T-helper 2 cell treated with Interferon-gamma antibody and Interleukin-4, amounts not matched to agents 100 ng/mL and 5 ng/mL, for 36 hours (primary cell): ENCODE results near the gene COIL. TPM values are rescaled to one million over a fixed set of nuclear protein-coding genes. Genes with fewer than 3 reads are reported as not detected.
"Not testable (repeated sequence)": the region's sequence is repeated elsewhere in the genome, so short reads cannot be mapped to it uniquely, and the experiment has no call there.

Source experiments
- intact Hi-C: fragments of 100-400 bp; cut with micrococcal nuclease; formaldehyde crosslinking; loops from one replicate; pipeline ENCODE4 v1.15.1; 2023
- total RNA-seq: library from RNA; stranded (reverse); gene quantifications from 2 replicates; pipeline ENCODE4 v1.2.3, GENCODE V29; 2022

The COIL gene
- total RNA-seq, 1 donor from 2014 or later: 19.2 TPM

DNA sequence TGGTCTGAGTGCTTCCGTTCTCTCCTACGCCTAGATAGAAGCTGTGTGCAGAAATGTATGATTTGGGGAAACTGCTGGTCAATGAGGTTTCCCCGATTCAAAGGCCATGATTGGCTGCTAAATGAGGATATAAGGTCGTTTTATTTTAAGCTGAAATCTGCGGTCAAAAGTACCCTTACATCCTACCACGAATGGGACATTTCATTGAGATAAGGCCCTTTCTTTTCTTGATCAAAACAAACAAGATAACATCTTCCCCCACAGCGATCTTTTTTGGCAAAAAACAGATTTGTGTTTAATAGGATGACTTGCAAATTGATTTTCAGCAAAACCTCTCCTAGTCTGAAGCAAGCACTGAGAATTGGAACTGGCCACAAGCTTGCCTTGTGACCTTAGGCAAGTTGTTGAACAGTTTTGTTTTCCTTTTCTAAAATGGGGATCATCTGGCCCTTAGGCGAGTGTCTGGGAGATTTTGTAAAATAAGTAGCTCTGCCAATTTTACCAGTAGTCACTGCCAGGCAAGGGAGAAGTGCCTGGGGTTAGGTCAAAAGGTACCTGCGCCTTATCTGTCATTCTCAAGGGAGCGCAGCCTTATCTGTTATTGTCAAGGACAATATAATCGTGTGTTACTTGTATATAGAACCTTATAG, 17.7 kb upstream of the COIL start:
- intact Hi-C loops: loop anchor here (1.0 to 5.0 kb wide), 5 partner anchors 18 to 279 kb away; partner anchors contain the start of genes AKAP1, C17orf67, COIL and MSI2

DNA sequence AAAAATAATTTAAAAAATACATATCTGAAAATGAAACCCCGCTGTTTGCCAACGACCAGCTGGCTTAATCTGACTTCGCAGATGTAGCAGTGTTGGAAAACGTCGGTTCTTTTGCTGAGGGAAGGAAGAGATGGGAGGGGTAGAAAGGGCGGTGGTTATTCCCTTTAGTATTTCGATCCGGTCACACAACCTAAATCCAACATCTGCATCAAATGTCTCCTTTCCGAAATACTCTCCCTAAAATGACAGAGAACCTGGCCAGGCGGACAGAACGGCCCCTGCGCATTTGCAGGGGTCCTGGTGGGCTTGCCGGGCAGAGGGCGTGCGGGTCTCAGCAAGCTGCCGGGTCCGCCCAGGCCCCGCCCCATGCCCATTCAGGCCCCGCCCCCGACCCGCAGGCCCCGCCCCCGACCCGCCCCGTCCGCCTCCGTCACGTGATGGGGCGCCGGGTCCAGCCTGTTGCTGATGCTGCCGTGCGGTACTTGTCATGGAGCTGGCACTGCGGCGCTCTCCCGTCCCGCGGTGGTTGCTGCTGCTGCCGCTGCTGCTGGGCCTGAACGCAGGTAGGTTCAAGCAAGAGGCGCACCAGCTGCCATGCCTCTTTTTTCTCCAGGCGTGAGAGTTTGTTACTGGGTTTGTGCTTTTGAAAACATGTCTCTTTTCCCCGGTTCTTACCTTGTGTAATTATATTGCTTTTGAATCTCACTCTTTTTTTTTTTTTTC, 17.0 kb upstream of the COIL start, which contains the start of gene SCPEP1:
TSS of gene SCPEP1 (plus strand) at position 459 of the 723 bp plus-strand sequence. CDS start at position 488, 29 bp downstream.
- intact Hi-C loops: loop anchor here (1.0 to 5.0 kb wide), 5 partner anchors 17 to 279 kb away; partner anchors contain the start of genes AKAP1, C17orf67, COIL and MSI2

DNA sequence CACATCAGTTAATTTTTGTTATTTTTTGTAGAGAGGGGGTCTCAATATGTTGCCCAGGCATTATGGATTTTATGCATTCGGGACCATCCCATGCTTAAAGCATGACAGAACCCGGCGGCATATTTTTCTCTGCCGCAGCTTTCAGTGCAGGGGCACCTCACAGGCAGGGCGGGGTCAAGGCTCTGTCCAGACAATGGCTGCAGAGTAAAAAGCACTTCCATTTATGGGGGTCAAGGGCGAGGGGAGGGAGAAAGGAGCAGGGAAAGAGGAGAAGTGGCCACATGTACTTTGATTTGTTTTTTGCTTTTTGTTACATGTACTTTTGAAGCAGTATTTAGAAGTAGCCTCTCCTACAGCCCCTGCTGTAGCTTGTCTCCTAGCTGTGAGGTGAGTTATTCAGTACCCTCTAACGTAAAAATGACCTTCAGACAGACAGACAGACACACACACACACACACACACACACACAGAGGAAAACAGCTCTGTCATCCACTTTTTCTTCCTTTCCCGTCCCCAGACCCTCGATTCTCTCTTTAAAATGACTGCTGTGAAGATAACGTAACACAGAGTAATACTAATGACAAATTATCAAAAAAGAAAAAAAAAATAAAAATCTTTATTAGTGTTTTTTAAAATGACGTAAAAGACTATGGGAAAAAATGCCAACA, 16.2 kb upstream of the COIL start:
- intact Hi-C loops: loop anchor here (5.0 kb wide), 2 partner anchors 65 to 280 kb away; partner anchors contain the start of genes MSI2 and TRIM25

DNA sequence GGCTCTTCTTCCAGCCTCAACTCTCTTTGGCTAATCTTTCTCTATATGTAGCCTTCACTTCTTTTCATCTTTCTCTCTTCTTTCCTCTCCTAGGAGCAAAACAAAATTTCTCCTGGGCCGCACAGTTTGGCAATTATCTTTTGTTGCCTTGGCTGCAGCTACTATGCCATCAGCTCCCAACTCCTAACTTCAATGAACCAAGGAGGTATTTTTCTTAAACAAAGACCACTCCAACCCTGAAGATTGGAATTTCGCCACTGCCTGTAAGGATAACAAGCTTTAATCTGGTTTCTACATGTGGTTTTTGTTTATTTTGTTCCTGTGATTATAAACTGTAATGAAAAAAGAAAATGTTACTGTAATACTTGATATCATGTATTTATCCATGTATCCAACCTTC, 14.8 kb upstream of the COIL start:
- intact Hi-C loops: loop anchor here (5.0 kb wide), 2 partner anchors 63 to 282 kb away; partner anchors contain the start of genes MSI2 and TRIM25

DNA sequence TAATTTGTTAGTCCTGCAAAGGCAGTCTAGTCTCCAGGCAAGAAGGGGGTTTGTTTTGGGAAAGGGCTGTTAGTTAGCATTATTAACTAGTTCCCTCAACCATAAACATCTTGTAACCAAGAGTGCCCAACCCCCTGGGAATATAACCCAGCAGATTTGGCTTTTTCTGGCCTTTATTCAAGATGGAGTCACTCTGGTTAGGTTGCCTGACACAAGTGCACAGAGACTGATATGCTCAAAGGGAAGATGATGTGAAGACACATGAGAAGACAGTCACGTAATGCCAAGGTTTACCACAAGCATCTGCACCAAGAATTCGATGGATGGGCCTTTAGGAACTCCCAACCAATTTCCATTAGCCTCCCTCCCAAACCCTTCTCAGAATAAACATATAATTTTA, 13.2 kb upstream of the COIL start:
- intact Hi-C loops: no loop called here

DNA sequence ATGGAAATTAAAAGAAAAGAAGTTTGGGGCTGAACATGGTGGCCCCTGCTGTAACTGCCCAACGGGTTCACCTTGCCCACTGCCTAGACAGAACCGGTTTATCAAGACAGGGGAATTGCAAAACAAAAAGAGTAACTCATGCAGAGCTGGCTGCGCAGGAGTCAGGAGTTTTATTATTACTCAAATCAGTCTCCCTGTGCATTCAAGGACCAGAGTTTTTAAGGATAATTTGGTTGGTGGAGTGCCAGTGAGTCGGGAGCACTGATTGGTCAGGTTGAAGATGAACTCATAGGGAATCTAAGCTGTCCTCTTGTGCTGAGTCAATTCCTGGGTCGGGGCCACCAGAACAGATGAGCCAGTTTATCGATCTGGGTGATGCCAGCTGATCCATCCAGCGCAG, 12.7 kb upstream of the COIL start:
- intact Hi-C loops: no loop called here

DNA sequence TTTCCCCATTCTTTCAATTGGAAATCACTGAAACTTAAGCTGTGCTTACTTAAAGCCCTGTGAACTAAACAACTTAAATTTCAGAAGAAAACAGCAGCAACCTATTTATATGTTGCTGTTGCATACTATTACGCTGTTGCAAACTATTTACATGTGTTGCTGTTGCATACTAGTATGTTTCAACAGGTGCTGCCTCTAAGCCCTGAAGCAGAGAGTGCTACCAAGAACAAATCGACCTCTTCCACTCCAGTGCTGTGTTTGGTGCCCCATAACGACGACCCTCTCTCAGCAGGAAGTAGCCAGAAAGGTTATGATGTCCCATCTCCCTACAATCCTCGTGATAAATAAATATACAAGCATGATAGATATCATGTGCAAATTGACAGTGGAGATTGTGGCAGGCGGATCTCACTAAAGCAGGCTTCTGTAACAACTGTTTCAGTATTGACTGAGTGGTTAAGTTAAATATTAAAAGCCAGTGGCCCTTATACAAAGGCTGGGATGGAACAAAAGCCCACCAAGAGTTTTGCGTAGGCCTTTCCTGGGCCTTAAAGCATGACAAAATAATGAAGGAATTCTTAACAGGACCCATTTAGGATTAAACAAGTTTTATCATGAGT, 11.4 kb upstream of the COIL start:
- intact Hi-C loops: no loop called here

DNA sequence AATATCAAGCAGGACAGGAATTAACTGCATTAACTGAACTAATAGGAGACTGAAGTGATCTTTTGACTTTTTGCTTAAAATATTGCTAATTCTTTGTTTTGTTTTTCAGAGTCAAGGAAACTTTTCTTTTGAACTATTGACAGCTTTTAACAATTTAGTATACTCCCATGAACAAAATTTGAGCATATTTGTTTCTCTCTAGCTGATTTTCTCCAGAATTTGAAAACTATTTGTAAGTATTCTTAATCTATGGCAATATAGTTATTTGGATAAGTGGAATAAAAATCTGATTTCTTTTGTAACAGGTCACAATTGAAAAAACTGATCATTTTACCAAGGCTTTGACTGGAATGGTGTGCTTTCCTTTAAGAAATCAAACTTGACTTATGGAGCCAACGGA, 10.1 kb upstream of the COIL start:
- intact Hi-C loops: no loop called here

DNA sequence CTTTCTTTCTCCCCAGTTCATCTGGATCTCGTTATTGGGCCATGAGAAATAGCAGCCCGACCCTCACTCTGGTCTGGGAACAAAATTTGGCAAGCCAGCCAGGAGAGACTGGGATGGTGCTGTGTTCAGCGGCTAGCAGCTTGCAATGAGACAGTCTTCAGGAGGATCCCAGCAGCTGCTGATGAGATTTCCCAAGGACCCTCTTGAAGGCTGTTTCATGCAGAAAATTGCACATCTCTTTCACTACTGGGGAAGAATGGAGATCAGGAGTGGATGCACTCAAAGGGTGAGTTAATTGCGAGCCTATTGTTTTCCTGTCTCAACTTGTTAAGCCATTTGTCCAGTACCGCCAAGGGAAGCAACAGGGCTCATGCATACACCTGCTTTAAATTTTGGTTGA, 5.5 kb upstream of the COIL start:
- intact Hi-C loops: no loop called here

DNA sequence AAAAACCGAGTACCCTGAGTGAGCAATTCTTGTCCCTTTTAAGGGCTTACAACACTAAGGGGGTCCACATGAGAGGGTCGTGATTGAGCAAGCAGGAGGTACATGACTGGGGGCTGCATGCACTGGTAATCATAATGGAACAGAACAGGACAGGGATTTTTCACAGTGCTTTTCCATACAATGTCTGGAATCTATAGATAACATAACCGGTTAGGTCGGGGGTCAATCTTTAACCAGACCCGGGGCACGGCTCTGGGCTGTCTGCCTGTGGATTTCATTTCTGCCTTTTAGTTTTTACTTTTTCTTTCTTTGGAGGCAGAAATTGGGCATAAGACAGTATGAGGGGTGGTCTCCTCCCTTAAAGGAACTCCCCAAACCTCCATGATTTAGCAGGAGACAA, 4.8 kb upstream of the COIL start:
- intact Hi-C loops: not testable (repeated sequence)

DNA sequence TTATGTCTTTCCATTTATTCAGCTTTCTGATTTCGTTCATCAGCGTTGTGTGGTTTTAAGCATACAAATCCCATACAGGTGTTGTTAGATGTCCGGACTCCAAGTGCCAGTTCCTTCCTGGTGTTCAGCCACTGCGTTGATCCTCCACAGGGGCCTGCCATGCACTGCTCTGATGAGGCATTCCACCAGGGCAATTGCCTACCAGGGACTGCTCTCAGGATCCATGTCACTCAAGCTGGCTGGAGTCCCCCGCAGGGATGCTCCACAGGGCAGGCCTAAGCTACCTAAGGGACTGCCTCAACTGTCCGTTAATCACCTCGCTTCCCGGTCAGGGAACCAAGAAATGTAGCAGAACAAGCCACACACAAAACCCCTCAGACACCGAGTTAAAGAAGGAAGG, 4.4 kb upstream of the COIL start:
- intact Hi-C loops: not testable (repeated sequence)

DNA sequence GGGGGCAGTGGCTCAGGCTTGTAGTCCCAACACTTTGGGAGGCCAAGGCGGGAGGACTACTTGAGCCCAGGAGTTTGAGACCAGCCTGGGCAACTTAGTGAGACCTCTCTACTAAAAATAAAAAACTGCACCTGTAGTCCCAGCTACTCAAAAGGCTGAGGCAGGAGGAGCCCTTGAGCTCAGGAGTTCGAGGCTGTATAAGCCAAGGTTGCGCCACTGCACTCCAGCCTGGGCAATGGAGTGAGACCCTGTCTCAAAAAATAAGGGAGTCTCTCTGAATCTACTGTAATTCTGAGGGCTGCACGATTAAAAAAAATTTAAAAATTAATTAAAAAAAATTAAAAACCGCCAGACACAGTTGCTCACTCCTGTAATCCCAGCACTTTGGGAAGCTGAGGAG, 3.9 kb downstream of the COIL start:
- intact Hi-C loops: no loop called here

DNA sequence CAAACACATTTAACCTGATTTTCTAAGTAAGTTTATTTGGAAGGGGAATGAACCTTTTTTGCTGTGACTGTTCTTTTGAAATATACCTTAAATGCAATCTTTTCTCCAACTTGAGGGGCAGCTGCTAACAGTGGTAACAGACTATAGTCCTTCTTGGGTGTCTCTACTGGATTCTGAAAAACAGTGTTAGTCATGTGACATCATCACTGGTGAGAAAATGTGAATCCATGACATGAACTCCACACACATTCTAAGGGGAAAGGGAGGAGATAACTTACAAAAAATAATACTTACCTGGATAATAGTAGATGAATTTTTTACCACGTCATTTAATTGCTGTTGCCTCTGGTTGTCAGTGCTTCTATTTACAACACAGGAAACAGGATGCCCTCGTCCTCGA, 11.3 kb downstream of the COIL start:
- intact Hi-C loops: no loop called here

DNA sequence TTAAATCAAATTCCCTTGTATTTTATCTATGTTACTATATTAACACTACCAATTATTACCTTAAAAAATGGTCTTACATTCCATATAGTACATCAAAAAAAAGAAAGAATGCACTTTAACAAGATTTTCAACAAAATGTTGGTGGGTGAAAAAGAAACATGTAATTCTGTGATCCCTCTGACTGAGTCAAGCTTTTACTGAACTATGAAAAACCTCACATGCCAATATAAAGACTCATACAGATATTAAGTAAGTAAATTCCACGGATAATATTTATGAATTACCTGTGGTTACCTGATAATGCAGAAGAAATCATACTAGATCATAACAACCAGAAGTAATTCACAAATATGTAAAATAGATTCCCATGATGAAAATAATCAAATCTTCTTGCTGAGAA, 12.4 kb downstream of the COIL start:
- intact Hi-C loops: no loop called here

DNA sequence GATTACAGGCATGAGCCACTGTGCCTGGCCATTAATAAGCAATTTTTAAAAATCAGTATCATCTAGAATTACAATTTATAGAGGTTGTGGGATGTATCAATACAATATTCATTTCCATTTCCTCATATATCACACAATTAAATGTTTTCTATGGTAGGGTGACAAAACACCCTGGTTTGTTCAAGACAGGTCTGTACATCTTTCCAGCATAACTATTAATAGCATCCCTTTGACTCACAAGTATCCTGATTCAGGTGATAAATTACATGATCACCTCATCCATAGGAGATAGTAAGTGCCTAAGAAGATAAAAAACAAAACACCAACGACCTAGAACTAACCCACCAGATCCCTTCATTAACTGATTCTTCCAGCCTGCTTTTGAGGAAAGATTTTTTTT, 13.1 kb downstream of the COIL start:
- intact Hi-C loops: no loop called here

DNA sequence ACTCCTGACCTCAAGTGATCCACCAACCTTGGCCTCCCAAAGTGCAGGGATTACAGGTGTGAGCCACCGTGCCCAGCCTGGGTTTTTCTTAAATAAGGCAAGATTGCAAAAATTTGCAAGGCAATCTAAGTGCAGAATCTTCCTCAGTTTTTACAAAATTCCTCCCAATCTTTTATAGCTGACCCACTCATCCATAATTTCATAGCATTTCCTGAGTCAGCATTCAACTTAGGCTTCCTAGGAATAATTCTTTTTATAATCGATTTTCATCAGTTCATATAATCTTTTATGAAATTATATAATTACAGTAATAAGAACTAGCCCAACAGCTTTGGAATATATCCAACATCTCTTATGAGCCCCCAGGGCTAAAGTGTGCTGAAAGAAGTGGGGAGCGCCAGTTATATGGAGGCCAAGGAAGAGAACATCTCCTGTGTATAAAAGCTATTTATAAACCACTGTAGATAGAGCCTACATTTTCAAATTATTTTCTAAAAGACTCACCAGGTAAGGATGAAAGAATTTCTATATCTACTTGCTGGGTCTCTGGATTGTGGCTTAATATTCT, 14.8 kb downstream of the COIL start:
- intact Hi-C loops: no loop called here

DNA sequence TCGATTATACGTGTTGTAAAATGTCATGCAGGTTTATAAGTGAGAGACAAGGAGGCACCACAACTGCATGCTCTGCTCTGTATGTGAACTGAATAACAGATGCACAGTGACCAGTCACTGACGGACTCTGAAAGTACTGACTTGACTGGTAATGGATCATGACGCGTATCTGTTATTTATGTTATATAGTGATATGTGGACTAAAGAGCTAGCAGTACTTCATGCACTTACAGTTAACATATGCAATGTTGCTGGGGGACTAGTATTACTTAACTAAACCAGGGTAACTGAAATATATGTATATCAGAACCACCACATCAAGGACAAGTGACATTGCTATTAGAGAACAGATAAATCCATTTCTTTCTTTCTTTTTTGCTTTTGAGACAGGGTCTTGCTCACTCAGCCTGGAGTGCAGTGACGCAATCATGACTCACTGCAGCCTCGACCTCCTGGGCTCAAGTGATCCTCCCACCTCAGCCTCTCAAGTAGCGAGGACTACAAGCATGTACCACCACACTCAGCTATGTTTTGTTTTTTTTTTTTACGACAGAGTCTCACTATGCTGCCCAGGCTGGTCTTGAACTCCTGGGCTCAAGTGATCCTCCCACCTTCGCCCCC, 17.2 kb downstream of the COIL start:
- intact Hi-C loops: no loop called here

DNA sequence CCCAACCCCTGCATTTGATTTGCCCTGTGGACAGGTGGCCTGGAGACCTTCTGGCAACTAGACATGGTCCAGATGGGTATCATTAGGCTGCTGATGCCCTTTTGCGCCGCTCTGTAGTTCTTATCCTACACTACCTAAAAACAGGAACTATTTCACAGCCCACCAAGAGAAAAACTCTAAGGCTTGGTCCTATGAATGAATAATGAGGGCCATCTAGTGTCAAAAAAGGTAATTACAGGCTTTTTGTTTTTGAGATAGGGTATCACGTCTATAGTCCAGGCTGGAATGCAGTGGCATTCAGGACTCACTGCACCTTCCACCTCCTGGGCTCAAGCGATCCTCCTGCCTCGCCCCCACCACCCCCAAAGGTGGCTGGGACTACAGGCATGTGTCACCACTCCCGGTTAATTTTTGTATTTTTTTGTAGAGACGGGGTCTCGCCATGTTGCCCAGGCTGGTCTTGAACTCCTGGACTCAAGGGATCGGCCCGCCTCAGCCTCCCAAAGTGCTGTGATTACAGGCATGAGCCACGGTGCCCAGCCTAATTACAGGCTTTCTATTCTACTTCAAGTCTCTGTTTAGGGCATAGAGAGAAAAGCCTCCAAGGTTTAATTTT, 20.9 kb downstream of the COIL start:
- intact Hi-C loops: loop anchor here (1.0 kb wide), 2 partner anchors 49 to 121 kb away; no protein-coding TSS in a partner anchor

DNA sequence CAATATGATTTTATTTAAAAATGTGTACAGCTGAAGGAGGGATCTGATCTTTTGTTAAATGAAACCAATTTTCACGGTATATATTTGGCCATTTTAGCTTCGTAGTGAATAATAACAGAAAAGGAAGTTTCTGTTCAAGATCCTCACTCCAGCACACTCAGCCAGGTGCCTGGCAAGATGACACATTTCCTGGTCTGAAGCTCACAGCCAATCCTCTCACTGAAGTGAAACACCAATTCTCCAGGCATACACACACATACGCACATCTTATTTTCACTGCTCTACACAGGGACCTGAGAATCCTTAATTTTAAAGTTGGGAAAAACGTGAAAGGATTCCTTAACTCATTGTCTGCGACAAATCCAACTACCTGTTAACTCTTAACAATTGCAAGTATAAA, 22.6 kb downstream of the COIL start:
- intact Hi-C loops: not testable (repeated sequence)

DNA sequence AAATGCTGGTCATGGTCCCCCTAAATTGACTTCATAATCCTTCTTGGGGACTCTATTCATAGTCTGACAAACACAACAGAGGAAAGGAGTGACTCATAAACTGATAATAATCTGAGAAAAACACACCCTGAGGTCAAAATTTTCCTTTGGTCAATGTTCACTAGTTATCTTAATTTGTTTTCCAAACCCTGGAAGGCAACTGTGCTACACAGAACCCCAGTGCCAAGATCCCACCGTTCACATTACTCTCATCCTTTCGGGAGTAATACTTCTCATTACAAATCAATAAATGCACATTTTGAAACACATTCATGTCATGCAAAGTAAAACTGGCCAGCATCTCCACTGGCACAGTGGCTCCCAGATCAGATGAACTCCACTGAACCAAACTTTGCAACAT, 23.2 kb downstream of the COIL start:
- intact Hi-C loops: no loop called here
